Gastroesophageal sphincter (tissue), 4 donors: Measurements from ENCODE around the gene SMIM35. TPM values are rescaled to one million over a fixed set of nuclear protein-coding genes. Genes with fewer than 3 reads are reported as not detected.

Experiments
- ATAC-seq: fragments of 150-250 bp; one replicate; pipeline ENCODE4 v1.9.1; 2016; ENCODE audit warnings: mild to moderate bottlenecking, moderate library complexity
- H3K27ac ChIP-seq, 4 donors: fragments of 200-600 bp; sonication (generic) in 3 of 4; 1 replicate in 3 of 4; 2 replicates in 1 of 4; pipeline ENCODE4 v1.5.1; 2016 to 2019
- H3K27me3 ChIP-seq: fragments of 200-600 bp; sonication (generic); one replicate; pipeline ENCODE4 v1.5.1; 2019
- H3K36me3 ChIP-seq, 2 donors: fragments of 200-600 bp; sonication (generic); one replicate each; pipeline ENCODE4 v1.5.1; 2019; ENCODE audit warnings: control low read depth in 1 of 2
- H3K4me1 ChIP-seq, 3 donors: fragments of 200-600 bp; sonication (generic); 1 replicate in 2 of 3; 2 replicates in 1 of 3; pipeline ENCODE4 v1.5.1; 2016 to 2019; ENCODE audit warnings: control low read depth in 2 of 3
- H3K4me3 ChIP-seq, 2 donors: fragments of 200-600 bp; sonication (generic); one replicate each; pipeline ENCODE4 v1.5.1; 2019; ENCODE audit warnings: mild to moderate bottlenecking in 1 of 2, moderate library complexity in 1 of 2
- H3K9me3 ChIP-seq, 3 donors: fragments of 200-600 bp; sonication (generic); one replicate each; pipeline ENCODE4 v1.5.1; 2017 to 2019; ENCODE audit warnings: control low read depth in 2 of 3
- EP300 ChIP-seq: sonication (generic); formaldehyde crosslinking; IDR thresholded peaks from one replicate; pipeline ENCODE4 v1.6.1; 2017; ENCODE audit warnings: antibody characterized with exemption, mild to moderate bottlenecking
- POLR2A ChIP-seq, 2 donors: fragments of 450-650 bp; IDR thresholded peaks; one replicate each; pipeline ENCODE4 v1.6.1; 2017; ENCODE audit warnings: antibody characterized with exemption in 2 of 2, mild to moderate bottlenecking in 2 of 2, moderate library complexity in 1 of 2
- POLR2AphosphoS5 ChIP-seq: sonication (generic); formaldehyde crosslinking; IDR thresholded peaks from one replicate; pipeline ENCODE4 v1.6.1; 2017; ENCODE audit warnings: antibody characterized with exemption
- WGBS, 2 donors: methylation state at CpG; one replicate each; pipeline ENCODE4 v1.1.5; 2018; ENCODE audit warnings: low coverage in 1 of 2; 5-methylcytosine and 5-hydroxymethylcytosine counted together
- total RNA-seq, 4 donors: library from RNA; depleted of rRNA; stranded (reverse); fragments of >200 nt; gene quantifications; one replicate each; pipeline ENCODE4 v1.1.0, GENCODE V29; 2016
- TF ChIP-seq, protein P1 (sequence below), 4 experiments: fragments of 200-600 bp in 2 of 4; fragments of 450-650 bp in 2 of 4; sonication (generic) in 1 of 4; IDR thresholded peaks; one replicate each; pipeline ENCODE4 v1.5.1; 2017 to 2019; ENCODE audit warnings: antibody characterized with exemption in 4 of 4, mild to moderate bottlenecking in 2 of 4, moderate library complexity in 2 of 4

The SMIM35 gene
- total RNA-seq, 4 donors from 2014 or later: 0.13 TPM; not detected in 3

- H3K27ac ChIP-seq: no peak overlapping the region
- 78 to 83% methylated on average over 1 to 4 of the region's 4 CpGs for WGBS, 2 donors
- no peak for TF ChIP-seq EP300
- TF ChIP-seq POLR2A (IDR thresholded peaks at IDR 0.05): no peak
- TF ChIP-seq POLR2AphosphoS5: no peak
- TF ChIP-seq, protein P1, sequence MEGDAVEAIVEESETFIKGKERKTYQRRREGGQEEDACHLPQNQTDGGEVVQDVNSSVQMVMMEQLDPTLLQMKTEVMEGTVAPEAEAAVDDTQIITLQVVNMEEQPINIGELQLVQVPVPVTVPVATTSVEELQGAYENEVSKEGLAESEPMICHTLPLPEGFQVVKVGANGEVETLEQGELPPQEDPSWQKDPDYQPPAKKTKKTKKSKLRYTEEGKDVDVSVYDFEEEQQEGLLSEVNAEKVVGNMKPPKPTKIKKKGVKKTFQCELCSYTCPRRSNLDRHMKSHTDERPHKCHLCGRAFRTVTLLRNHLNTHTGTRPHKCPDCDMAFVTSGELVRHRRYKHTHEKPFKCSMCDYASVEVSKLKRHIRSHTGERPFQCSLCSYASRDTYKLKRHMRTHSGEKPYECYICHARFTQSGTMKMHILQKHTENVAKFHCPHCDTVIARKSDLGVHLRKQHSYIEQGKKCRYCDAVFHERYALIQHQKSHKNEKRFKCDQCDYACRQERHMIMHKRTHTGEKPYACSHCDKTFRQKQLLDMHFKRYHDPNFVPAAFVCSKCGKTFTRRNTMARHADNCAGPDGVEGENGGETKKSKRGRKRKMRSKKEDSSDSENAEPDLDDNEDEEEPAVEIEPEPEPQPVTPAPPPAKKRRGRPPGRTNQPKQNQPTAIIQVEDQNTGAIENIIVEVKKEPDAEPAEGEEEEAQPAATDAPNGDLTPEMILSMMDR (IDR thresholded peaks at IDR 0.05): no peak
- peaks cover 24% of the 10 kb centered on the region for H3K27me3 ChIP-seq
- no peak for ATAC-seq
- H3K36me3 ChIP-seq: no peaks in the 10 kb centered on the region
- H3K4me1 ChIP-seq: no peaks in the 10 kb centered on the region
- H3K4me3 ChIP-seq: no peak overlapping the region
- H3K9me3 ChIP-seq: no peaks in the 10 kb centered on the region
Measured at GRCh38 chr11:117970400-117971024, 116.3 kb downstream of the SMIM35 start.

GRCh38 chr11:117969160-117969991 is 117.4 kb downstream of the SMIM35 start:
- no peak for ATAC-seq
- TF ChIP-seq POLR2AphosphoS5 (no peak), POLR2A (IDR thresholded peaks at IDR 0.05) (no peak), EP300 (no peak)
- TF ChIP-seq, protein P1 (IDR thresholded peaks at IDR 0.05): no peak
- Histone ChIP-seq H3K36me3 (no peaks in the 10 kb centered on the region), H3K4me1 (no peaks in the 10 kb centered on the region), H3K9me3 (no peaks in the 10 kb centered on the region), H3K27me3 (peaks cover 24% of the 10 kb centered on the region), H3K27ac (no peak overlapping the region), H3K4me3 (no peak overlapping the region)
- 90 to 100% methylated on average over 2 to 4 of the region's 5 CpGs for WGBS, 2 donors

DNA sequence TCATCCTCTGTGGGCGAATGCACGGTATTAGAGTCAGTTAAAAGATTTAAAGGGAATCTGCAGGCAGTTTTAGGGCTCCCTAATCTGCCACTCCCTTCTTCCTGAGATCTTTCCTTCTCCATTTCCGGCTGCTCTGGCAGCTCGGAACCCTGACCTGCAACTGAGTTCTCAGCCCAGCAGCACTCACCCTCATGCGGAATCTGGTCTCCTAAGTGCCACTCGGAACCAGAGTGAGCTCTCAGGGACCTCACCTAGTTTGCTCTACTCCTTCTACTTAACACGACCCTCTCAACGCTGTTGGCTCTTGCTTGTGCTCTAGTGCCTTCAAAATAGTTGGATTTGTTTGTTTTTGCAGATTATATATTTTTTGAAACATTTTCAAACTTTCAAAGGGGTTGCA is 119.9 kb downstream of the SMIM35 start:
- Histone ChIP-seq H3K27ac (no peak overlapping the region), H3K4me1 (no peaks in the 10 kb centered on the region), H3K9me3 (no peaks in the 10 kb centered on the region), H3K36me3 (no peaks in the 10 kb centered on the region), H3K4me3 (no peak overlapping the region), H3K27me3 (peaks cover 13% of the 10 kb centered on the region)
- ATAC-seq: no peak
- WGBS, 2 donors: 65 to 78% methylated on average over 2 to 8 of the region's 8 CpGs
- no peak for TF ChIP-seq POLR2A (IDR thresholded peaks at IDR 0.05)
- no peak for TF ChIP-seq EP300
- TF ChIP-seq POLR2AphosphoS5: no peak
- TF ChIP-seq, protein P1 (IDR thresholded peaks at IDR 0.05): no peak

DNA sequence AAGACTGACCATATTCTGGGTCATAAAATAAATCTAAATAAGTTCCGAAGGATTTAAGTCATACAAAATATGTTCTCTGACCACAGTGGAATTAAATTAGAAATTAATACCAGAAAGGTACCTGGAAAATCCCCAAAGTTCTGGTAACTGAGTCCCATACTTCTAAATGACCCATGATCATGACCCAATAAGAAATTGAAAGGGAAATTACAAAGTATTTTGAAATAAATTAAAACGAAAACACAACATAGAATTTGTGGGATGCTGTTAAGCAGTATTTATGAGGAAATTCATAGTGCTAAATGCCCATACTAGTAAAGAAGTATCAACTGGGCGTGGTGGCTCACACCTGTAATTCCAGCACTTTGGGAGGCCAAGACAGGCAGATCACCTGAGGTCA is 123.9 kb downstream of the SMIM35 start:
- TF ChIP-seq POLR2A (IDR thresholded peaks at IDR 0.05) (no peak), EP300 (no peak)

DNA sequence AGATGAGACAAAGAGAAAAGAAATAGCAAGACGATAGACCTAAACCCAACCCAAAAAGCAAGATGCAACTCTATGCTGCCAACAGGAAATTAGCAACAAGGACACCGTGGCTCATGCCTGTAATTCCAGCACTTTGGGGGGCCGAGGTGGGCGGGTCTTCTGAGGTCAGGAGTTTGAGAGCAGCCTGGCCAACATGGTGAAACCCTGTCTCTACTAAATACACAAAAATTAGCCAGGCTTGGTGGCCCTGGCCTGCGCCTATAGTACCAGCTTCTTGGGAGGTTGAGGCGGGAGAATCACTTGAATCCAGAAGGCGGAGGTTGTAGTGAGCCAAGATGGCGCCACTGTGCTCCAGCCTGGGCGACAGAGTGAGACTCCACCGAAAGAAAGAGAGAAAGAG is 124.9 kb downstream of the SMIM35 start:
- no peaks in the 10 kb centered on the region for H3K27me3 ChIP-seq
- no peak overlapping the region for H3K4me3 ChIP-seq
- WGBS, 2 donors: 87 to 94% methylated on average over 3 to 9 of the region's 10 CpGs
- no peaks in the 10 kb centered on the region for H3K4me1 ChIP-seq
- no peak overlapping the region for H3K27ac ChIP-seq
- H3K36me3 ChIP-seq: no peaks in the 10 kb centered on the region
- TF ChIP-seq POLR2AphosphoS5: no peak
- TF ChIP-seq POLR2A (IDR thresholded peaks at IDR 0.05): no peak
- TF ChIP-seq, protein P1 (IDR thresholded peaks at IDR 0.05): no peak
- no peak for TF ChIP-seq EP300
- H3K9me3 ChIP-seq: peaks cover 0 to 4% (median 0%) of the 10 kb centered on the region in 3 donors
- ATAC-seq: no peak

More for the DNA sequence above, 123.9 kb downstream of the SMIM35 start:
- Histone ChIP-seq H3K4me3 (no peak overlapping the region), H3K9me3 (no peaks in the 10 kb centered on the region), H3K4me1 (no peaks in the 10 kb centered on the region), H3K36me3 (no peaks in the 10 kb centered on the region), H3K27me3 (no peaks in the 10 kb centered on the region), H3K27ac (no peak overlapping the region)
- 93 to 96% methylated on average over 3 of the region's 3 CpGs for WGBS, 2 donors
- no peak for ATAC-seq
